ENCODE measurements around the gene CD82.

Gene CD82

GRCh38 chr11:44575962-44576361 is 10.5 kb downstream of the CD82 start:
- no peak for DNase-seq (ENCODE audit: low spot score)

DNA sequence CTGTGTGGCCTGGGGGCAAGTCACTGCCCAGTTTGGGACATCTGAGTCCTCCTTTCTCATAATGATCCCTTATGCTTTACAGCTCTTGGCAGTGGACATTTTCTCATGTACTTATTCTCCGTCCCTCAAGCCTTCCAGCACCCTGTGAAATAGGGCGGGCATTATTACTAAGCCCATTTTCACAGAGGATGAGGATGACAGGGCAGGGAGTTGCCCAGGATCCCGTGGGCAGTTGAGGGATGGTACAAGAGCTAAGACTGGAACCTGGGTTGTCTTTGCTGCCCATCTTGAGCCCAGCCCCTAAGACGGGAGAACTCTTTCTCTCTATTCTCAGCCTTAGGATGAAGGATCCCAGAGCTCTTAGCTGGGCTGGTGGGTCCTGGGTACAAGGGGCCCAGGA is 11.2 kb downstream of the CD82 start:
- DNase-seq (ENCODE audit: low spot score): no peak

DNA sequence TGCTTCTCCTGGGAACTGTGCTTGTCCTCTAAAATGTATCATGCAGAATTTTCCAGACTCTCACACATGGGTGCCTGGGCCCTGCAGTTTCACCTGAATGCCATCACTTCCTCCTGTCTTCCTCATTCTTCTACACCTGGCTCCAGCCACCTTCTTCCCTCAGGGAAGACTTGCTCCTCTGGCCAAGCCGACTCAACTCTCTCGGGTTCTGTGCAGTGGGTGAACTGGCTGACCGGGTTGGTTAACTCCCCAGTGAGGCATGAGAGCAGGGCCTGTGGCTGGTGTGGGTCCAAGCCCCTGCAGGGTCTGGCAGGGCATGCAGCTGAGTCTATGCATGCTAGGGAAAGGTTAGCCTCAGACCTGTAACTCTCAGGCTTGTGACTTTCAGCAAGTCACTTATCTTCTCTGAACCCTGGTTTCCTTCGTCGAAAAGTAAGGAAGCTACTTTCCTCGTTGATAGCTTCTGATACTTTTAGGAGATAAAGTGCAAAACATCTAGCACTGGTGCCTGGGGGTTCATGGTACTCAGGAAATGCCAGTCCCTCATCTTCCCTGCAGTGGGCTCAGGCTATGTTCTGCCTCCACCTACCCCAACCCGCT is 11.9 kb downstream of the CD82 start:
- no peak for DNase-seq (ENCODE audit: low spot score)

GRCh38 chr11:44578279-44578678 is 12.8 kb downstream of the CD82 start:
- no peak for DNase-seq (ENCODE audit: low spot score)

GRCh38 chr11:44579302-44579761 is 13.9 kb downstream of the CD82 start:
- no peak for DNase-seq (ENCODE audit: low spot score)

- DNase-seq (ENCODE audit: low spot score): no peak
Measured at GRCh38 chr11:44580701-44581100, 15.2 kb downstream of the CD82 start.

GRCh38 chr11:44581246-44581645 is 15.8 kb downstream of the CD82 start:
- no peak for DNase-seq (ENCODE audit: low spot score)

DNA sequence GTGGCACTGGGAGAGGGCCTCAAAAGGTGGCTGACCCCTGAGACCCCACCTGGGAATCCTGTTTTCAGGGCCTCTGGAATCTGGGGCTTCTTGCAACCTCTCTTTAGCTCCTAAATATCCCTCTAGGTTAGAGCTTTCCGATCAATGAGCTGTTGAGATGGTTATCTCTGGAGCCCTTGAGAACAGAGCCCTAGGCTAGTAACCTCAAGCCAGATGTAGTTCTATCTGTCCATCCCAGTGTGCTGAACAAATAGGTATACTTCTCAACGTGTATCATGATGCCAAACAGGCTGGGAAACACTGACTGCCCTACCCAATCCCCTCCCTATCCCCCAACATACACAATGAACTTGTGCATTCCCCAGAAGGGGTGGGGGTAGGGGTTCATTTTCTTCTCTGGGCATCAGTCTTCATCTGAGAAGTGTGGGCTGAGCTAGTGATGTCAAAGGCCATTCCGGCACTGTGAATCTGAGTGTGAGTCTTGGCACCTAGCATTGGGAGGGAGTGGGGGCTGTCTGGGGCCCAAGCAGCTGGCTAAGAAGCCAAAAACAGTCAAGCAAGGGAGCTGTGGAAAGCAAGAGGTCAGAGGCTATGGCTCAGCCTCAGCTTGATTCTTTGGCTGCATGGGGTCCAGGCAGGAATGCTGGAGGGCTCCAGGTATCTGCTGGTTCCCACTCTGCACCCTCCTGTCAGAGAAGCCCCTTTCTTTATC is 17.3 kb downstream of the CD82 start:
- no peak for DNase-seq (ENCODE audit: low spot score)

DNA sequence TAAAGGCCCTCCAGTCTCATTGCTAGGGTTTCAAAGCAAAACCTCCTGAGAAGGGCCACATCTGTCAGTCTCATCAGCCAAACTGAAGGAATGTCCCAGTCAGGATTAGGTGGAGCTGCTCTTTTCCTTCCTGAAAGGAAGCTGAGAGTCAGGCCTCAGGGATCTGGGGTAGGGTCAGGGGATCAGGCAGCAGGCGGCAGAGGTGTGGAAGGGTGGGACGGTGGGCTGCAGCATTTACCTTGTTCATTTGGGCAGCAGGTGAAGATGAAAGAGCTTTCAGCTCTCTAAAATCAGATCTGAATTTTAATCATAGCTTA is 17.8 kb downstream of the CD82 start:
- no peak for DNase-seq (ENCODE audit: low spot score)

- DNase-seq (ENCODE audit: low spot score): no peak
Measured at GRCh38 chr11:44585421-44585820, 20.0 kb downstream of the CD82 start.

DNA sequence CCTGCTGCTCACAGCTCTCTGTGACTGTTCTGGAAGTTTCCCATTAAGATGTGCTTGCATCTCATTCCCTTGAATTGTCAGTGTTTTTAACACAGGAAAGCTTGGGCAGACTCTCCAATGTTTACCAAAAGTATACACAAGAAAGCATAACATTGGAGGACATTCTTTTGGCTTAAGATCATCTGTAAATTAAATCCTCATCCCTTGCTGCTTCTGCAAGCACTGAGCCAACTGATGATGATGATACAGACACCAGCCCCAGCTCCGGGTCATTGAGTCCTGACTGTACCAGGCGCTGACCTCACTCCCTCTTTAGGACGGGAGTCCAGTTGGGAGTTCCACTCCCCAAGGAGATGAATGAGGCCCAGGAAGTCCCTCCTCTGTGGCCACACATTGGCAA is 23.8 kb downstream of the CD82 start:
- DNase-seq (ENCODE audit: low spot score): no peak

- DNase-seq (ENCODE audit: low spot score): no peak
Measured at GRCh38 chr11:44590769-44591168, 25.3 kb downstream of the CD82 start.

GRCh38 chr11:44591557-44591956 is 26.1 kb downstream of the CD82 start:
- no peak for DNase-seq (ENCODE audit: low spot score)

DNA sequence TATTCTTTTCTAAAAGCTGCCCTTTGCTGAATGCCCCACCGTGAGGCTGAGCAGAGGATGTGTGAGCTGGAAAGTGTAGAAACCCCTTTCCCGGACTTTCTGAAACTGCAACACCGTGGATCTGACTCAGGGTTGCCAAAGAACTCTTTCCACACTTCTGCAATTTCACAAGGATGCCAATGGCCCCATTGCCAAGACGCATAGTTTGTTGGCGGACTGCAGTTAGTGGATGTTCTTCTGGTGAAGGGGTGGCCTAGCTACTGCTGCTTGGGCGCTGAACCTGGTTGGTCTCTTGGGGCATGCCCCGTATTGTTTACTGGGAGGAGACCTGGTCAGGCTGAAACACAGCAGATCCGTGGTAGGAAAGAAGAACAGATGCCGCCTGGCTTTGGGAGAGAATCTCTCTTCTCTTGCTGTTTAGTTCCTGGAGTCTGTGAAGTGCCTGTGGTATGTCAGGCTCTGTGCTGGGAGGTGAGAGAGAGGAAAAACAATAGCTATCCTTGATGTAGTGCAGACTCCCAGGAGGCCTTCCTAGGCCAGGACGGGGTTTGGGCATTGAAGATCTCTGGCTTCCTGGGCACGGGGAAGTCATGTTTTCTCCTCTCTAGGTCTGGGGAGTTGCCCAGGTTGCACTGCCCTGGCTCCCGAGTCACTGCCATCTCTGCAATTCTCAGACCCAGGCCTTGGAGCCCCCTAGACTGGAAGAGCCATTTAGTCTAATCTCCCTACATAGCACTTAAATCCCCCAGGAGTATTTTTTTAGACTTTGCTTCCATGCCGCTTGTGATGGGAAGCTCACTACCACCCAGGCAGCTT is 26.9 kb downstream of the CD82 start:
- DNase-seq (ENCODE audit: low spot score): no peak

GRCh38 chr11:44593251-44593650 is 27.8 kb downstream of the CD82 start:
- DNase-seq (ENCODE audit: low spot score): no peak

GRCh38 chr11:44595006-44595405 is 29.5 kb downstream of the CD82 start:
- no peak for DNase-seq (ENCODE audit: low spot score)

- no peak for DNase-seq (ENCODE audit: low spot score)
Measured at GRCh38 chr11:44595964-44596381, 30.5 kb downstream of the CD82 start.

DNA sequence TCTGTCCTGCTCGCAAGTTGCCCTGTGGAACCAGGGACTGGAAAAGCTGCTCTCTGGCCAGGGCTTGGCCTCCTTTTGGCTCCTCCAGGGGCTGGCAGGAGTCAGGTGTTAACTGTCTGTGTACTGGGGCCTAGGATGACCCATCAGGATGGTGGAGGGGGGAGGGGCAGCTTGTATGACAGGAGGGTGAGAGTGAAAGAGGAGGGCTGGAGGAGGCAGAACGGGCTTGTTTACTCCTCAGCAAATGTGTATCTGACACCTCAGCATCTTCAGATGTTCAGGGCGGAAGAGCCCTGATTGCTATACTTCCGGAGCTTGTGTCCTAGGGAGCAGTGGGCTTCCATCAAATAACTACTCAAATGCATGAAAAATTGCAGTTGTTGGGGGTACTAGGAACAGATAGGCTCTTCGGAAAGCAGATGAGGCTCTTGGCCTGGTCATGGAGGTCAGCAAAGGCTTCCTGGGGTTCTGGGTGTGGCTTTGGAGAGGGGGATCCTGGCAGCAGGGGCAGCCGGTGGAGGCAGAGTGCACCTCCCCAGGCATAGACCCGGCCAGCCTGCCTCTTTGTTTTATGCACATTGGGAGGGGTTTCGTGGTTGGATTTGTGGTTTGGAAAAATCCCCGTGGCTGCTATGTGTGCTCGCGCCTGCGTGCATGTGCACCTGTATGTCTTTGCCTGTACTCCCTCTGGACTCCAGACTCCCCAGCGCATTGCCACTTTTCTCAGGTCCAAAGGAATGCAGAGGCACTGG is 31.2 kb downstream of the CD82 start:
- DNase-seq (ENCODE audit: low spot score): peak; percentile 49

- DNase-seq (ENCODE audit: low spot score): no peak
Measured at GRCh38 chr11:44597358-44598012, 32.0 kb downstream of the CD82 start.

- no peak for DNase-seq (ENCODE audit: low spot score)
Measured at GRCh38 chr11:44598831-44599230, 33.4 kb downstream of the CD82 start.

DNA sequence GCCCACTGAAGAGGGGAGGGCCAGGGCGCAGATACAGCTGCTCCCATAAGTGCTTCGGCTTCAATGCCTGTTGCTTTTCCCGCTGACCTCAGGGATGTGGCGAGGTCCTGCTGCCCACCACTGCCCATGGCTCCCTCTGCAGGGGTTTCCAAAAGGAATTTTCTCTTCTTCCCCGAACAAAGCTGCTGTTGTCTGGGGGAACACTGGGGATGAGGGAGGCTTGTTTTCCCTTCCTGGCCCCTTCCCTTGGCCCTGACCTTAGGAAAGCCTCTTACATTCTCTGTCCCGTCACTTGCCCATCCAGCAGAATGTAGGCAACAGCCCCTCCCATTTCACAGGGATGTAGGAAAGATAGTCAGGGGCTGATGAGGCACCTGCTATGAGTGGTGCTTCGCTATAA is 34.8 kb downstream of the CD82 start:
- DNase-seq (ENCODE audit: low spot score): no peak

DNA sequence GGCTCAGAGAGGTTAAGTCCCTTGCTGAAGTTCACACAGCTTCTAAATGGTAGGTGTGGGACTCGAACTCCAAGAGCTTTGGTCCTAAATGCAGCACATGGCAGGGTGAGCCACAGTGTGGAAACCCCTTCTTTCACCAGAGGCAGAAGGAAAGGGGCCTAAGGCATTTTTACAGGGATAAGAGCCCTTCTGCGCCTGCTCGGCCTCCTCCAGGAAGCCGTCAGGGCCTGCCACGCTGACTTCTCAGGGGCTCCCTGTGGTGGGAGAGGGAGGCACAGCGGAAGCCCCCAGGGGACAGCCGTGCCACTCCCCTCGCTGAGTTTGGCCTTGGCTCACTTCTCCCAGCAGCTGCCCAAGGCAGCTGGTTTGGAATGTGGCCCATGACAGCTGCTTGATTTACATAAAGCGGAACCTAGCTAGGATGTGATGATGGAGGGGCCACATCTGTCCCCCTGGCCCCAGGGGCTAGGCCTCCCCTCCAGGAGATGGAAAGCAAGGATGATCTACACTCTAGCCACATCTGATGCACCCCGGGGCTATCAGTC is 35.4 kb downstream of the CD82 start:
- DNase-seq (ENCODE audit: low spot score): peak; percentile 88
